Panc1 (cell line): ENCODE results near the gene DNAJB4. TPM values are rescaled to one million over a fixed set of nuclear protein-coding genes. Genes with fewer than 3 reads are reported as not detected.

ENCODE experiments used
- ATAC-seq: fragments of 200-7000 bp; cut with Tn5 transposase; 2 replicates; pipeline ENCODE4 v1.9.1; 2020; ENCODE audit warnings: mild to moderate bottlenecking, moderate library complexity
- BruUV-seq: library from RNA; stranded (reverse); fragments of 400-500 nt; replicated peaks from 2 replicates; lab custom pipeline; 2021; lab: Mats Ljungman, UMichigan
- CTCF ChIA-PET: fragments of 300-600 bp; sonication (Branson Sonifier 250); formaldehyde crosslinking; loops from one replicate; lab custom pipeline; 2022; ENCODE audit warnings: antibody characterized with exemption; lab: Charles Lee
- POLR2A ChIA-PET: fragments of 300-600 bp; sonication (Branson Sonifier 250); formaldehyde crosslinking; loops from one replicate; lab custom pipeline; 2022; ENCODE audit warnings: antibody characterized with exemption; lab: Charles Lee
- DNase-seq: peaks from one replicate; pipeline ENCODE4 v3.0.0-alpha.2; 2010; ENCODE audit warnings: low read depth, low spot score
- H3K27ac ChIP-seq: 2 replicates; pipeline ENCODE4 v1.5.1; 2011; ENCODE audit warnings: mild to moderate bottlenecking, low read length, inconsistent platforms
- H3K27me3 ChIP-seq: fragments of 200-500 bp; sonication (Bioruptor generic); 2 replicates; pipeline ENCODE4 v1.6.0; 2014; ENCODE audit warnings: low read length, inconsistent platforms; ENCODE audit not compliant: control insufficient read depth, insufficient read depth
- H3K36me3 ChIP-seq: fragments of 200-500 bp; sonication (Bioruptor generic); 2 replicates; pipeline ENCODE4 v1.5.1; 2014; ENCODE audit warnings: inconsistent platforms, mild to moderate bottlenecking, low read length, moderate library complexity; ENCODE audit not compliant: control insufficient read depth, insufficient read depth
- H3K4me1 ChIP-seq: 2 replicates; pipeline ENCODE4 v1.5.1; 2011; ENCODE audit warnings: inconsistent platforms, mild to moderate bottlenecking, low read length, moderate library complexity; ENCODE audit not compliant: control insufficient read depth, insufficient read depth
- H3K4me3 ChIP-seq, 2 experiments: 2 replicates each; pipeline ENCODE4 v1.5.1; 2011 to 2012; ENCODE audit warnings: low read depth in 2 of 2, low read length in 2 of 2, mild to moderate bottlenecking in 2 of 2, inconsistent platforms in 1 of 2, moderate library complexity in 1 of 2
- H3K9me3 ChIP-seq: fragments of 200-500 bp; sonication (Bioruptor generic); 2 replicates; pipeline ENCODE4 v1.5.1; 2014; ENCODE audit warnings: low read depth, mild to moderate bottlenecking, inconsistent platforms, low read length, moderate library complexity; ENCODE audit not compliant: control insufficient read depth, insufficient read depth
- CTCF ChIP-seq: fragments of 450-650 bp; IDR thresholded peaks from 2 replicates; pipeline ENCODE4 v1.5.1; 2017; ENCODE audit warnings: mild to moderate bottlenecking
- POLR2AphosphoS5 ChIP-seq: IDR thresholded peaks from 2 replicates; pipeline ENCODE4 v1.6.1; 2012; ENCODE audit warnings: mild to moderate bottlenecking, low read depth, low read length, moderate library complexity
- REST ChIP-seq, 2 experiments: IDR thresholded peaks; 2 replicates each; pipeline ENCODE4 v1.6.1; 2011 to 2012; ENCODE audit warnings: low read depth in 2 of 2, control low read depth in 1 of 2, low read length in 1 of 2, mild to moderate bottlenecking in 1 of 2, moderate library complexity in 1 of 2; ENCODE audit not compliant: insufficient read depth in 1 of 2
- SIN3A ChIP-seq: IDR thresholded peaks from 2 replicates; pipeline ENCODE4 v1.6.1; 2012; ENCODE audit warnings: low read depth, mild to moderate bottlenecking, low read length, moderate library complexity, borderline replicate concordance; ENCODE audit not compliant: insufficient read depth
- TCF7L2 ChIP-seq: IDR thresholded peaks from 2 replicates; pipeline ENCODE4 v1.6.1; 2011; ENCODE audit warnings: mild to moderate bottlenecking, low read depth, low read length, inconsistent platforms
- in situ Hi-C: cut with HindIII; loops from 2 replicates; pipeline ENCODE4 v1.10.0; 2016; ENCODE audit warnings: low sequenced_read_pairs, low pct_unique_long_range_greater_than_20kb
- intact Hi-C: fragments of 100-400 bp; cut with micrococcal nuclease; formaldehyde crosslinking; loops from one replicate; pipeline ENCODE4 v1.10.0; 2022; ENCODE audit not compliant: unreplicated experiment
- total RNA-seq: library from RNA; stranded (reverse); gene quantifications from one replicate; pipeline ENCODE4 v1.2.1, GENCODE V29; 2021; ENCODE audit not compliant: unreplicated experiment

The DNAJB4 gene
- total RNA-seq, 1 experiment from 2014 or later: 14.9 TPM

GRCh38 chr1:78029793-78030192 is 25.1 kb downstream of the DNAJB4 start:
- Histone ChIP-seq H3K4me1 (no peaks in the 10 kb centered on the region), H3K36me3 (no peaks in the 10 kb centered on the region), H3K27ac (no peak overlapping the region), H3K9me3 (no peaks in the 10 kb centered on the region), H3K27me3 (no peaks in the 10 kb centered on the region; the same call in 1 of the 2 replicates), H3K4me3 (no peak overlapping the region)
- ATAC-seq: no peak
- no peak for DNase-seq
- intact Hi-C loops (no loop called here), in situ Hi-C loops (no loop called here)
- ChIA-PET POLR2A (no interaction called here), CTCF (interaction anchor here (0.6 kb wide), 1 partner anchor 47 kb away, joined by 5 read pairs; no protein-coding TSS in a partner anchor)
- no TSS peak for BruUV-seq
- TF ChIP-seq REST (IDR thresholded peaks at IDR 0.05; ENCODE audit: insufficient read depth in 1 of 2, low read depth in 2 of 2, low read length in 1 of 2): no peak
- TF ChIP-seq TCF7L2: no peak
- no peak for TF ChIP-seq SIN3A
- no peak for TF ChIP-seq POLR2AphosphoS5
- TF ChIP-seq CTCF: no peak

- Histone ChIP-seq H3K9me3 (no peaks in the 10 kb centered on the region), H3K4me3 (no peak overlapping the region), H3K27me3 (no peaks in the 10 kb centered on the region; the same call in 1 of the 2 replicates), H3K27ac (no peak overlapping the region), H3K4me1 (no peaks in the 10 kb centered on the region), H3K36me3 (no peaks in the 10 kb centered on the region)
- BruUV-seq: no TSS peak
- DNase-seq (no peak), ATAC-seq (no peak)
- TF ChIP-seq CTCF: no peak
- TF ChIP-seq TCF7L2: no peak
- no peak for TF ChIP-seq REST (IDR thresholded peaks at IDR 0.05; ENCODE audit: insufficient read depth in 1 of 2, low read depth in 2 of 2, low read length in 1 of 2)
- TF ChIP-seq SIN3A: no peak
- TF ChIP-seq POLR2AphosphoS5: no peak
- CTCF ChIA-PET: interaction anchor here (0.6 to 0.8 kb wide), 3 partner anchors 28 to 75 kb away, joined by 3 read pairs; partner anchors contain the start of gene DNAJB4
- in situ Hi-C loops (no loop called here), intact Hi-C loops (no loop called here)
- POLR2A ChIA-PET: no interaction called here
Observed at GRCh38 chr1:78032996-78033796, 28.5 kb downstream of the DNAJB4 start.
